GM19438 (cell line): ENCODE results near the gene RPS6KA2.
"Not testable (repeated sequence)": the region's sequence is repeated elsewhere in the genome, so short reads cannot be mapped to it uniquely, and the experiment has no call there.

Experiments used
- ATAC-seq: cut with Tn5 transposase; IDR thresholded peaks from one replicate; pipeline ENCODE4 v1.9.1; 2021; ENCODE audit warnings: low read depth; ENCODE audit not compliant: unreplicated experiment

RPS6KA2 gene

GRCh38 chr6:166362427-166362826 lies 264.6 kb downstream of the RPS6KA2 start:
- ATAC-seq = not testable (repeated sequence)

DNA sequence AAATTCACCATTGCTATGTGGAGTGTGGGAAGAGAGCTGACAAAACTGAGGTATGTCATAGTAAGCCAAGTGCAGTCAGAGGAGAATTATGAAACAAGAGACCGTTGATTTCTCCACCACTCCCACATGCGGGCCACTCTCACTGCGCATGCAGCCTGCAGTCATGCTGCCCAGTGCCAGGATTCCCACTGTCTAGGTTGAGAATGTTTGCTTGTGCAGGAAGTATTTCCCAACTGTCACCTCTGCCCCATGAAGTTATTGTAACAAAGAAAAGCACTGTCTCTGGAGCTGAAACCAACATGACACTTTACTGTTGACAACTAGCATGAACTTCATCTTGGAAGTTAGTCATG lies 266.0 kb downstream of the RPS6KA2 start:
- ATAC-seq = no peak

- ATAC-seq = no peak
These were observed 266.6 kb downstream of the RPS6KA2 start for GRCh38 chr6:166360243-166361076.
